SK-N-MC (cell line): ENCODE results near the gene SYCP2.
"Not testable (repeated sequence)": the region's sequence is repeated elsewhere in the genome, so short reads cannot be mapped to it uniquely, and the experiment has no call there.

ENCODE experiments used
- DNase-seq: peaks from one replicate; pipeline ENCODE4 v3.0.0-alpha.2; 2011; ENCODE audit warnings: low read depth, low spot score
- H3K27ac ChIP-seq: fragments of 200-600 bp; sonication (generic); 2 replicates; pipeline ENCODE4 v1.5.1; 2016; ENCODE audit warnings: mixed run types
- H3K36me3 ChIP-seq: fragments of 200-600 bp; sonication (generic); 2 replicates; pipeline ENCODE4 v1.6.1; 2017; ENCODE audit warnings: antibody characterized with exemption, low read length, mixed read lengths; ENCODE audit not compliant: insufficient read depth
- H3K4me3 ChIP-seq: fragments of 200-600 bp; sonication (generic); 2 replicates; pipeline ENCODE4 v1.5.1; 2016
- H3K9ac ChIP-seq: fragments of 200-600 bp; sonication (generic); 2 replicates; pipeline ENCODE4 v1.8.0; 2017; ENCODE audit warnings: mixed run types, mixed read lengths; ENCODE audit not compliant: insufficient read length
- H3K9me3 ChIP-seq: fragments of 200-600 bp; sonication (generic); 2 replicates; pipeline ENCODE4 v1.6.1; 2017; ENCODE audit warnings: low read depth, mild to moderate bottlenecking, antibody characterized with exemption, low read length, moderate library complexity, mixed read lengths
- EZH2 ChIP-seq: fragments of 200-600 bp; sonication (generic); IDR thresholded peaks from one replicate; pipeline ENCODE4 v1.6.1; 2017; ENCODE audit warnings: antibody characterized with exemption
- FOXP2 ChIP-seq: optimal IDR thresholded peaks from 2 replicates; pipeline ENCODE3; 2011; ENCODE audit warnings: mild to moderate bottlenecking, moderate library complexity; ENCODE audit not compliant: insufficient read depth; ENCODE audit errors: extremely low read length, control extremely low read depth
- POLR2AphosphoS5 ChIP-seq: IDR thresholded peaks from 2 replicates; pipeline ENCODE4 v1.6.1; 2012; ENCODE audit warnings: mild to moderate bottlenecking, low read depth, low read length, borderline replicate concordance

The SYCP2 gene

GRCh38 chr20:59902470-59902869 is 31.0 kb downstream of the SYCP2 start:
- no peak overlapping the region for H3K9ac ChIP-seq
- no peak overlapping the region for H3K4me3 ChIP-seq
- H3K36me3 ChIP-seq = no peaks in the 10 kb centered on the region
- H3K9me3 ChIP-seq = no peaks in the 10 kb centered on the region
- DNase-seq = no peak
- no peak for TF ChIP-seq EZH2
- no peak for TF ChIP-seq FOXP2
- TF ChIP-seq POLR2AphosphoS5 = no peak
- H3K27ac ChIP-seq = no peak overlapping the region

GRCh38 chr20:59895908-59896307 is 37.5 kb downstream of the SYCP2 start:
- H3K27ac ChIP-seq = no peak overlapping the region
- no peaks in the 10 kb centered on the region for H3K9me3 ChIP-seq
- H3K36me3 ChIP-seq = no peaks in the 10 kb centered on the region
- DNase-seq = no peak
- TF ChIP-seq EZH2 (no peak), POLR2AphosphoS5 (no peak), FOXP2 (no peak)
- H3K9ac ChIP-seq = no peak overlapping the region
- H3K4me3 ChIP-seq = no peak overlapping the region

- TF ChIP-seq FOXP2 = no peak
- TF ChIP-seq EZH2 = no peak
- TF ChIP-seq POLR2AphosphoS5 = no peak
Observed at GRCh38 chr20:59891581-59891980, 41.9 kb downstream of the SYCP2 start.

GRCh38 chr20:59890035-59890434 is 43.4 kb downstream of the SYCP2 start:
- H3K36me3 ChIP-seq, DNase-seq, H3K9ac ChIP-seq, H3K27ac ChIP-seq, H3K9me3 ChIP-seq, H3K4me3 ChIP-seq: not testable (repeated sequence)

More at GRCh38 chr20:59891581-59891980, 41.9 kb downstream of the SYCP2 start:
- Histone ChIP-seq H3K27ac (no peak overlapping the region), H3K4me3 (no peak overlapping the region), H3K9ac (no peak overlapping the region), H3K36me3 (no peaks in the 10 kb centered on the region), H3K9me3 (no peaks in the 10 kb centered on the region)
- DNase-seq = no peak

GRCh38 chr20:59888050-59888449 is 45.4 kb downstream of the SYCP2 start:
- Histone ChIP-seq H3K9ac (no peak overlapping the region), H3K36me3 (no peaks in the 10 kb centered on the region), H3K4me3 (no peak overlapping the region), H3K9me3 (no peaks in the 10 kb centered on the region), H3K27ac (no peak overlapping the region)
- TF ChIP-seq FOXP2 (no peak), EZH2 (no peak), POLR2AphosphoS5 (no peak)
- no peak for DNase-seq

- no peak for DNase-seq
- no peaks in the 10 kb centered on the region for H3K9me3 ChIP-seq
- H3K36me3 ChIP-seq = no peaks in the 10 kb centered on the region
- H3K9ac ChIP-seq = no peak overlapping the region
- H3K27ac ChIP-seq = no peak overlapping the region
- H3K4me3 ChIP-seq = no peak overlapping the region
- TF ChIP-seq EZH2 (no peak), FOXP2 (no peak), POLR2AphosphoS5 (no peak)
Observed at GRCh38 chr20:59884494-59884893, 48.9 kb downstream of the SYCP2 start.

- H3K36me3 ChIP-seq = no peaks in the 10 kb centered on the region
- no peak overlapping the region for H3K9ac ChIP-seq
- H3K4me3 ChIP-seq = no peak overlapping the region
- no peak for TF ChIP-seq FOXP2
- TF ChIP-seq POLR2AphosphoS5 = no peak
- no peak for TF ChIP-seq EZH2
- H3K9me3 ChIP-seq = no peaks in the 10 kb centered on the region
- no peak for DNase-seq
- H3K27ac ChIP-seq = no peak overlapping the region
Observed at GRCh38 chr20:59880198-59880597, 53.2 kb downstream of the SYCP2 start.

- no peaks in the 10 kb centered on the region for H3K9me3 ChIP-seq
- no peak for DNase-seq
Observed at GRCh38 chr20:59873409-59873808, 60.0 kb downstream of the SYCP2 start.

GRCh38 chr20:59871096-59871495 is 62.3 kb downstream of the SYCP2 start:
- Histone ChIP-seq H3K9ac (no peak overlapping the region), H3K9me3 (no peaks in the 10 kb centered on the region), H3K36me3 (no peaks in the 10 kb centered on the region), H3K4me3 (no peak overlapping the region), H3K27ac (no peak overlapping the region)
- no peak for DNase-seq
- TF ChIP-seq EZH2 (no peak), POLR2AphosphoS5 (no peak), FOXP2 (no peak)

More at GRCh38 chr20:59873409-59873808, 60.0 kb downstream of the SYCP2 start:
- no peak overlapping the region for H3K4me3 ChIP-seq
- no peak overlapping the region for H3K27ac ChIP-seq
- H3K9ac ChIP-seq = no peak overlapping the region
- no peak for TF ChIP-seq FOXP2
- no peak for TF ChIP-seq EZH2
- no peak for TF ChIP-seq POLR2AphosphoS5
- no peaks in the 10 kb centered on the region for H3K36me3 ChIP-seq

- H3K4me3 ChIP-seq = peak overlapping the region; percentile 62
- no peak for DNase-seq
- no peak for TF ChIP-seq FOXP2
- TF ChIP-seq POLR2AphosphoS5 = no peak
- no peak for TF ChIP-seq EZH2
Observed at GRCh38 chr20:59866338-59866737, 67.1 kb downstream of the SYCP2 start.

More at GRCh38 chr20:59866338-59866737, 67.1 kb downstream of the SYCP2 start:
- no peaks in the 10 kb centered on the region for H3K36me3 ChIP-seq
- H3K9me3 ChIP-seq = no peaks in the 10 kb centered on the region
- H3K9ac ChIP-seq = peak overlapping the region; percentile 76
- peak overlapping the region; percentile 90 for H3K27ac ChIP-seq
